Ammon's horn (tissue), 1 donor: Measurements from ENCODE around the gene ZNF511.
"Not testable (repeated sequence)": the region's sequence is repeated elsewhere in the genome, so short reads cannot be mapped to it uniquely, and the experiment has no call there.

Source experiments
- DNase-seq: peaks from one replicate; pipeline ENCODE4 v3.0.0-alpha.2; 2016; ENCODE audit warnings: low spot score

Gene ZNF511

DNA sequence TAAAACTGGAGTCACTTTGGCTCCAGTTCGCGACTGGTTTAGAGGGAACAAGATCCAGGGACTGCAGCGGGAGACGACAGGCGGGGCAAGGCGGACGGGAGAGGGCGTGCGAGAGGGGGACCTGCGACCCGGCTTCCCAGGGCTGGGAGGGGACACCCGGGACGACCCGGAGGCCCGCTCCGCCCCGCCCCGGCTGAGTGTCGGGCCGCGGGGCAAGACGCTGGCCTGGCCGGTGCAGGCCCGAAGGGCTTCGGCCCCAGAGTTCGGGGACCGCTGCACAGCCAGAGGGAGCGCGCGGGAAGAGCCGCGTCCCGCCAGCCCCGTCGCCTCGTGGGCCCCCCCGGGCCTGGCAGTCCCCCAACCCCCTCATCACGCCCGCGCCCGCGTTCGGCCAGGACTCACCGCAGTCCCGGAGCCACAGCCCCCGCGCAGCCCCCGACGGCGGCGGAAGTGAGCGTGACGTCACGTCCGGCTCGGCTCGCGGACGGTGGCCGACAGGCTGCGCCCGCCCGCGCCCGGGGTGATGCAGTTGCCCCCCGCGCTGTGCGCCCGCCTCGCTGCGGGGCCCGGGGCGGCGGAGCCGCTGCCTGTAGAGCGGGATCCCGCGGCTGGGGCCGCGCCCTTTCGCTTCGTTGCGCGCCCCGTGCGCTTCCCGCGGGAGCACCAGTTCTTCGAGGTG, at the start of gene ZNF511, which contains the start of gene TUBGCP2:
Gene ZNF511 (plus strand): TSS at position 494 of the 679 bp plus-strand sequence. CDS start 30 bp downstream, at position 524.
Gene TUBGCP2 (minus strand): TSS at position 452 of the 679 bp plus-strand sequence. CDS start 5,931 bp downstream, outside the sequence.
- DNase-seq = peak; percentile 82

GRCh38 chr10:133259602-133259989, 49.1 kb upstream of the ZNF511 start:
- DNase-seq = no peak

DNA sequence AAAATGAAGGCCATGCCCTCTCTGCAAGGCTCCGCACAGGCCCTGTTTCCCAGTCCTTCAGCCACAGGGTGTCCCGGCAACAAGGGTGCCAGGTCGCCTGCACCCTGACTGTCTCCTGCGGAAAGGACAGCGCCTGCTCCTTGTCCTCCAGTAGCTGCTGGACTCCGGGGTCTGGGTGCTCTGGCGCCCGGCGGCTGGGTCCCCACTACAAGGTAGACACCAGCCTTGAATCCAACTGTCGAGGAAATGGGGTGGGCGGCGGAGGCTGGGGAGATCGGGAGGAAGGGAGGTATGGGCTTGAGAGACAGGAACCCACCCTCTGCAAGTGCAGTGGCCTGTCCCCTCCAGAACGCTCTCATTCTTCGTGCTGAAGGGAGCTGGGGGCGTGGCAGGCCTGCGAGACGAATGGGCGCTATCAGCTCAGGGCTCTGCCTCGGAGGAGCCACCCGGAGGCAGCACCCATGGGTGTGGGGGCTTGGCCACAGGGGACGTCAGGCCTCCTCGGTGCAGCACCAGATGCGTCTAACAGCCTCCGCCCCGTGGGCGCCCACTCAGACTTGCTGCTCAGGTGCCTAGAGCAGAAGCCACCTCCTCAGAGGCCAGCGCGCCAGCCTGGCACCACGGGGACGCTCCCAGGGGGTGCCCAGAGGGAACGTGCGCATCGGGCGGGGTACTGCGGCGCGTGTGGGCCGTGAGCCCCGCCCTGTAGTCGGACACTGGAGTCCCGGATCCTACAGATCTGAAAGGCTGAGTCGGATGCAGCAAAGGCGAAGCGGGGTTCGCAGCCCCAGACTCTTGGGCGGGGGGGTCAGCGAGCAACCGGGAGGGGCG, 47.6 kb upstream of the ZNF511 start:
- DNase-seq = peak; percentile 43

DNA sequence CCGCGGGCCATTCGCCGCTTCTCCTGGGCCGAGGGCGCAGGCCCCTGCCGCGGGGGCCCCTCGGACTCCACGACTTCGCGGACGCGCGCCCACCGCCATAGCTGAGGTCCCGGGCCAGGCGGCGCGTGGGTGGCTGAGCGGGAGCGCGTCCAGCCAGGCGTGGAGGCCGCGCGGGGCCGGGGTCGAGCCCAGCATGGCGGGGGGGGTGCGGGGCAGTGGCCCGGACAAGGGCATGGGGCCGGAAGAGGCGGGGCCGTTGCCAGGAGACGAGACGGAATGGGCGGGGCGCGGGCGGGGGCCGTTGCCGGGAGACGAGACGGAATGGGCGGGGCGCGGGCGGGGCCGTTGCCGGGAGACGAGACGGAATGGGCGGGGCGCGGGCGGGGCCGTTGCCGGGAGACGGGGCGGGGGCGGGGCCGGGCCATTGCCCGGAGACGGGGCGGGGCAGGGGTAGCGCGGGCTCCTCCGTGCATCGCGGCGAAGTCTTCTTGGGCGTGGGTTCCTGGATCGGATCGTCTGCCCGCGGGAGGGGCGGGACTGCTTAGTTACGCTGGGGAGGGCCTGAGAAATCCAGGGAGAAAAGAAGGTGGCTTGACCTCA, 46.9 kb upstream of the ZNF511 start:
- peak; percentile 79 for DNase-seq

GRCh38 chr10:133262696-133263095, 46.0 kb upstream of the ZNF511 start:
- no peak for DNase-seq

DNA sequence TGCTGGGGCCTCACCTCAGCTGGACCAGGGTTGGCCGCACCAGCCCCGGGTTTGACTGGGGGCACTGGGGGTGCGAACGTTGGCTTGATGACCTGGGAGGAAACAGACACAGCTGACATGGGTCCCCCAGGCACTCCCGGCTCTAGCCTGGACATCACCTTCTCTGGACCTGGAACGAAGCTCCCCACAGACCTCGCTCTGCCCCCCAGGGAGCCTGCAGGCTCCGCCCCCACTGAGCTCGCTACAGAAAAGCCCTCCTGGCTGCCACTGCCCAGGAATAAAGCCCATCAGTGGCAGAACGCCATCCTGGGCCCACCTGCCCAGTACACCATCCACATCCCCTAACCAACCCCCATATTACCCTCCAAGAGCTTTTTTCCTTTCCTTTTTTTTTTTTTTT, 45.0 kb upstream of the ZNF511 start:
- no peak for DNase-seq

GRCh38 chr10:133264461-133264860, 44.3 kb upstream of the ZNF511 start:
- DNase-seq = no peak

DNA sequence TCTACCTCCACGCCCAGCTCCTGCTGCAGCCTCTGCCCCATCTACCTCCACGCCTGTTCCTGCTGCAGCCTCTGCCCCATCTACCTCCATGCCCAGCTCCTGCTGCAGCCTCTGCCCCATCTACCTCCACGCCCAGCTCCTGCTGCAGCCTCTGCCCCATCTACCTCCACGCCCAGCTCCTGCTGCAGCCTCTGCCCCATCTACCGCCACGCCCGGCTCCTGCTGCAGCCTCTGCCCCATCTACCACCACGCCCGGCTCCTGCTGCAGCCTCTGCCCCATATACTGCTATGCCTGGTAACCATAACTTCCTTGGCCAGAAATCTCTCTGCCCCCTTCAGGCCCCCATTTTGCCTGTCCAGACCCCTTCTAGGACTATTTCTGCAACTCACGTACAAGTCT, 43.7 kb upstream of the ZNF511 start:
- not testable (repeated sequence) for DNase-seq

DNA sequence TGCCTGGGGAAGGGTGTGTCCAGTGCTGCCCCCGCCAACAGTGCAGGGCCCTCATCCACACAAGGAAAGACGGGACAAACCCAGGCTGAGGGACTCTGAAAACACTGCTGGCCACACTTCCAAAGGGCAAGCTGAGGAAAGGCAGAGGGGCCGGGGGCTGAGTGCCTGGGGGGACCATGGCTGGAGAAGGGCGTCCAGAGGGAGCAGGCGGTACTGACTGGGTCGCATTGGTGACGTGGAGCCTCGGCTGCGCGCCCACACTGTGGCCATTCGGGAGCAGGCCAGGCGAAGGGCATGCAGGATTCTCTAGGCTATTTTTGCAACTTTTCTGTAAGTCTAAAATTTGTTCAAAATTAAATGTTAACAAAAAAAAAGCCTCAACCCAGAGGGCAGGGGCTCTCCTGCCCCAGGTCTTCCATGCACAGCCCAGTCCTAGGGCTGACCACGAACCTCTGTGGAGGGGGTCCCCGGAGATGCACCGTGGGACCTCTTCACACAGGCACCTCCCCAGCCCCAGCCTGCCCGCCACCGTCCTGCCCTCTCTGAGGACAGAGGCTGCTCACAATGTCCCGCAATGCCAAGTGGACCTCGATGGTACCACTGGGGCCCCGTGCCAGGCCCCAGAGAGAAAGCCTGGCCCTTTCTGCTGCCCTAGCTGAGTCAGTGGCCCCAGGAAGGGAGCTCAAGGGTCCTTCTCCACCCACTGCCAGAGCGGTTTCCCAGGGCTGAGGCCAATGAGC, 42.5 kb upstream of the ZNF511 start:
- no peak for DNase-seq

DNA sequence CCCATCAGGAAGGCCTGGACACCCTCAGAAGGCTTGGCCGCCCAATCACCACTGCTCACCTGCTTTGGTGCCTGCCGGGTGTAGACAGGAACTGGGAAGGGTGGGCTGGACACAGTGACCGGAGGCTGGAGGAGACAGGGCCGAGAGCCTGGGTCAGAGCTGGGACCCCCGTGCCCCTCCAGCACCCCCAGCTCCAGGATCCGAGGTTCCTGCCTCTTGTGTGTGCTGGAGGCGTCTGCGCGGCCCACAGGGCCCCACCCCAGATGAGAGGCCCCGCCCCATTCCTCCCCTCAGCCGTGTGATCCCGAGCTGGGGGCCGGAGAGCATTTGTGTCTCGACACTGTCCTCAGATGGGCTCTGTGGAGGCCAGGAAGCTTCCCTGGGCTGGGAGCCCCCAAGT, 41.4 kb upstream of the ZNF511 start:
- DNase-seq = no peak

DNA sequence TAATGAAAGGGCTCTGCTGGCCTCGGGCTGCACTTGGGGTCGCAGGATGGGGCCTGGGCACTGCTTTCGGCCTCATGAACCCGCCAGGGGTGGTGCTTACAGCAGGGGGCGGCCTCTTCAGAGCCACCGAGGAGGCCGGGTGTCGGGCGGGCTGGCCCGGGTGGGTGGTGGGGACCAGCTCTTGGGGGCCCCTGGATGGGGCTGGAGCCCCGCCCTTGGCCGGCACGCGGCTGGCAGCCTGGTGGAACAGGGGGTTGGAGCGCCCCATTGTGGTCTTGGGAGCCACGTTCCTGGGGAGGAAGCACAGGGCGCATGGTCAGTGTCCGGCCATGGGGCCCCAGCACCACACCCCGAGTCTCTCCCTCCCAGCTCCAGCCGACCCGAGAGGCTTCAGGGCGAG, 40.9 kb upstream of the ZNF511 start:
- no peak for DNase-seq

DNA sequence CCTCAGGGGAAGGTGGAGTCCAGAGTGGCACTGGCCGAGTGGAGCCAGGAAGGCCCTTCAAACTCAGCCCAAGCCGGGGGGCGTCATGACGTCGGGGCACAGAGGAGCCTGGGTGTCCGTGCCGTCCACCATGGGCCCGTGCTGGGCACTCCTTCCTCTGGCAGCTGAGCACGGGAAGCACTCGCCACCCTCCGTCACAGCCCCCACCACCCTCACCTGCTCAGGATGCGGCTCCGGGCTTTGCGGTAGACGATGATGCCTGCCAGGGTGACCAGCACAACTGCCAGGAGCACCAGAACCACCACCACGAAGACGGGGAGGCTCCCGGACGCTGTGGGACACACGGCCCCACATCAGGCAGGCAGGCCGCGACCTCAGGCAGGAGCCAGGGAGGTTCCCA, 40.2 kb upstream of the ZNF511 start:
- no peak for DNase-seq

- no peak for DNase-seq
Observed at GRCh38 chr10:133269367-133269766, 39.3 kb upstream of the ZNF511 start.

- DNase-seq = no peak
Observed at GRCh38 chr10:133270204-133270603, 38.5 kb upstream of the ZNF511 start.

DNA sequence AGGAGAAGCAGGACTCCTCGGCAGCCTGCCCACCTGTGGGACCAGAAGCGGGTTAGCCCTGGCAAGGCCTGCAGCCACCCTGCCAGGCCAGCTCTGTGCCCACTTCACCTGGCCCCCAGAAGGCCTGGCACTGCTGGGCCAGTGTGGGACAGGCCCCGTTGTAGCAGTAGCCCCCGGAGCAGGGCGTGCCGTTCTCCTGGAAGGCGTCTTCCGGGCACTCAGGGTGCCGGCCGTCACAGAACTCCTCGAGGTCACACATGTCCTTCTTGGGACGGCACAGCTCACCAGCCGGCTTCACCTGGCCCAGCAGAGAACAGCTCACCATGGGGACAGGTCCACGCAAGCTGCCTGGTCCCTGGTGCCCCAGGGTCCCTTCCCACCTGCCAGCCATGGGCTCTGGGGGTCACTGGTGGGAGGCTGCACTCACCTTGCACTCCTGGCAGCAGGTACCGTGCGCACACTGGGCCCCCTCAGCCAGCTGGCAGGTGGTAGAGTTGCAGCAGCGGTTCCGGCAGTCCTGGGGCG, 37.9 kb upstream of the ZNF511 start:
- DNase-seq = no peak

DNA sequence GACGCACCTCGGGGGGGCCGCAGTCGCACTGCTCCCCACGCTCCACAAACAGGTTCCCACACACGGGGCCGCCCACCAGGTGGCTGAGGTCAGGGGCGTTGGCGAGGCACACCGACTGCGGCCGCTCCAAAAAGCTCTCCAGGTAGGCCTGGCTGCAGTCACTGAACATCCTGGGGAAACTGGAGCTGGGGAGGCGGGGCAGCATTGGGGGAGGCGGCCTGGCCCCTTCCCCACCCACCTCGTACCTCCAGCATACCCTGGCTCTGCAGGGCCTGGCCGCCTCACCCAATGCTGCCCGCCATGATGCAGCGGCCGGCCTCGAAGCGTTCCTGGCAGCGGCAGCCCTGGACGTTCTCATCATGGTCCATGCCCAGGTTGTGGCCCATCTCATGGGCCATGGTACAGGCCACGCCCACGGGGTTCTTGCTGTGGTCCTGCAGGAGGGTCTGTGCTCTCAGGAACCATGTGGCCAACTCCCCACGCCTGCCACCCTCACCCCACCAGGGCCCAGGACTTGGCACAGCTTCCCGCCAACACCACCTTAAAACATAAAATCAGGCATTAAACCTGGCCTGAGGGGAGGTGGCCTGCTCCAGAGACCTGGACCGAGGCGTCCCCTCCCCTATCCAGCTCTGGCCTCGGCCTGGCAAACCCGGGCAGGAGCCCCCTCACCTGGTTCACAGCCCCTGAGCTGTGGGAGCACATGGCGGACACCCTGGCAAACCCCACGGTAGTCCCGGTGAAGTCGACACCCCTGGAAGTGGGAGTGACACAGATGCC, 37.0 kb upstream of the ZNF511 start:
- no peak for DNase-seq

- no peak for DNase-seq
Observed at GRCh38 chr10:133272301-133272963, 36.3 kb upstream of the ZNF511 start.

- no peak for DNase-seq
Observed at GRCh38 chr10:133272964-133273420, 35.7 kb upstream of the ZNF511 start.

DNA sequence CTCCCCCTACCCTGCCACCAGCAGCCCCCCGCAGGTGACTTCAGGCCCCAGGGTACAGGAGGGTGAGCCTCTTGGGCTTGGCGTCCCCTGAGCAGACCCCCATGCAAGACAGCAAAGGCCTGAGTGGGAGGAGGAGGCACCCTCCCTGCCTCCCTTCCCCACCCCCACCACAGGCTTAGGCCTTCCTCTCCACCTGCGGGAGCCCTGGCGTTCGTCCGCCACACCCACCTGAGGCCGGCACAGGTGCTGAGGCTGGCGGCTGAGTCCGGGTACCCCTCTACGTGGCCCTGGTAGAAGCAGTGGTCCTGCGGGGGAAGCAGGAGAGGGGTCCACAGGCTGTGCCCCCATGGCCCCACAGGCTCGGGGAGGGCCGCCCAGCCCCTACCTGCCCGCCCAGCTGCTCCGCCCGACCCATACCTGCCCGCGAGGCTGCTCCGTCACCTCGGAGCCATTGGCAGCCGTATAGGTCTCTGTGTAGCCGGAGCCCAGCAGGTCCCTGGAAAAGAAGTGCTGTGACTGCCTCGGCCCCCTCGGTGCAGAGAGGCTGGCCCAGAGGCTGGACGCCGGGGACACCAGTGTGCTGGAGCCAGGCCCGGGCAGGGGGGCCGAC, 35.1 kb upstream of the ZNF511 start:
- no peak for DNase-seq
